GM12892 (cell line): Measurements from ENCODE around the gene GPRC6A.

Experiments
- POLR2A ChIP-seq: IDR thresholded peaks from 2 replicates; pipeline ENCODE4 v1.6.1; 2011; ENCODE audit warnings: low read depth, low read length, control low read depth
- TAF1 ChIP-seq: IDR thresholded peaks from 2 replicates; pipeline ENCODE4 v1.6.1; 2011; ENCODE audit warnings: low read depth, mild to moderate bottlenecking, control low read depth, low read length, borderline replicate concordance

DNA sequence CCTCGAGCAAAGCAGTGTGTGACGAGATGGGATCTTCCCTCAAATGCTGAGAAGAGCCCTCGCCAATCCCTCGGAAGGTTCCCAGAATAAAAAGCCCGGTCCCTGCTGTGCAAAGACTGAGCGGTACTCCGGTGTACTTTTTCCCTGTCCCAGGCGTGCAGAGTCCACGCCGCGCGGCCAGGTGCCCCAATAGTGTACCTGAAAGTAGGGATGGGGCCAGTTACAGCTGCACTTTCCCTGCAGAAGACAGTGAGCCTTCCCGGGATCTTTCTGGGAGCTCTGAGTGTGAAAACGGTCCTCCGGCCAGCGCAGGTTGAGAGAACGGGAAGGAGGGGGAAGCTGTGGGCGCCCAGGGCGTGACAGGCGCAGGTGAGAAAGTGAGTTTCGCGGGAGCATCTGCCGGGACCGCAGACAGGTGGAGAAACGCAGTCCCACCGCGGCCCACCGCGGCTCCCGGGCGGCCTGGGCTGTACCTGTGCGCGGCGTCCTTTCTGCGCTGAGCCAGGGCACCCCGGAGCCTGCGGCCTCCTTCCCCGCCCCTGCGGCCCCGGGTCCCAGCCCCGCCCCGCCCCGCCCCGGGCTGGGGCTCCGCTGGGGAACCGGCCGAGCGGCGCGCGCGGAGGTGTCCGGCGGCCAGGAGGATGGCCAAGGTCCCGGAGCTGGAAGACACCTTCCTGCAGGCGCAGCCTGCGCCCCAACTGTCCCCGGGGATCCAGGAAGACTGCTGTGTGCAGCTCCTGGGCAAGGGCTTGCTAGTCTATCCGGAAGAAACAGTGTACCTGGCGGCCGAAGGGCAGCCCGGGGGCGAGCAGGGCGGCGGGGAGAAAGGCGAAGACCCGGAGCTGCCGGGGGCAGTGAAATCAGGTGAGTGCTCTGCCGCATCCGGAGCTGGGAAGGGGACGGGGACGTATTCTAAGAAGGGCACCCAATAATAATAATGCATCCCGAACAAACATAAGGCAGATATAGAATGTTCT is 48.0 kb upstream of the GPRC6A start, which contains the start of gene RFX6:
- TF ChIP-seq POLR2A (no peak), TAF1 (no peak)
